H9 (cell line): ENCODE data around the gene MTMR3. TPM values are rescaled to one million over a fixed set of nuclear protein-coding genes. Genes with fewer than 3 reads are reported as not detected.

Experiments
- DNase-seq: peaks from one replicate; pipeline ENCODE4 v3.0.0-alpha.2; 2017
- H2AFZ ChIP-seq: one replicate; pipeline ENCODE4 v1.6.1; 2013; ENCODE audit warnings: mild to moderate bottlenecking, low read length, control low read depth, moderate library complexity
- H2AK5ac ChIP-seq: 2 replicates; pipeline ENCODE4 v1.6.1; 2013; ENCODE audit warnings: low read length, control low read depth, mixed read lengths; ENCODE audit not compliant: insufficient read length
- H2BK120ac ChIP-seq: one replicate; pipeline ENCODE4 v1.6.1; 2013; ENCODE audit warnings: low read depth, mild to moderate bottlenecking, low read length, control low read depth, inconsistent platforms; ENCODE audit not compliant: poor library complexity, severe bottlenecking
- H2BK12ac ChIP-seq: 2 replicates; pipeline ENCODE4 v1.6.1; 2013; ENCODE audit warnings: low read length, control low read depth, mixed read lengths, low read depth; ENCODE audit not compliant: insufficient read length
- H2BK15ac ChIP-seq: 2 replicates; pipeline ENCODE4 v1.6.1; 2013; ENCODE audit warnings: low read depth, low read length, control low read depth
- H2BK20ac ChIP-seq: one replicate; pipeline ENCODE4 v1.6.1; 2013; ENCODE audit warnings: low read depth, mild to moderate bottlenecking, low read length, control low read depth, inconsistent platforms; ENCODE audit not compliant: poor library complexity, severe bottlenecking
- H2BK5ac ChIP-seq: 2 replicates; pipeline ENCODE4 v1.6.1; 2013; ENCODE audit warnings: low read length, control low read depth, mixed read lengths; ENCODE audit not compliant: insufficient read length
- H3K14ac ChIP-seq: 2 replicates; pipeline ENCODE4 v1.6.1; 2013; ENCODE audit warnings: low read length, control low read depth; ENCODE audit not compliant: insufficient read depth
- H3K18ac ChIP-seq: 2 replicates; pipeline ENCODE4 v1.6.1; 2013; ENCODE audit warnings: low read depth, mild to moderate bottlenecking, mixed read lengths, low read length, control low read depth; ENCODE audit not compliant: insufficient read length
- H3K23ac ChIP-seq: 2 replicates; pipeline ENCODE4 v1.6.1; 2013; ENCODE audit warnings: low read length, control low read depth, mixed read lengths, low read depth; ENCODE audit not compliant: insufficient read length
- H3K23me2 ChIP-seq: 2 replicates; pipeline ENCODE4 v1.6.1; 2013; ENCODE audit warnings: low read depth, mild to moderate bottlenecking, mixed read lengths, low read length, control low read depth; ENCODE audit not compliant: insufficient read length, poor library complexity, severe bottlenecking
- H3K27ac ChIP-seq: 2 replicates; pipeline ENCODE4 v1.5.1; 2013; ENCODE audit warnings: low read length, control low read depth, mixed read lengths, low read depth; ENCODE audit not compliant: insufficient read length
- H3K27me3 ChIP-seq: 2 replicates; pipeline ENCODE4 v1.6.1; 2013; ENCODE audit warnings: low read length, control low read depth, inconsistent platforms; ENCODE audit not compliant: insufficient read depth
- H3K4ac ChIP-seq: 2 replicates; pipeline ENCODE4 v1.6.1; 2013; ENCODE audit warnings: low read depth, mild to moderate bottlenecking, control low read depth, inconsistent platforms, low read length, moderate library complexity
- H3K4me1 ChIP-seq: 2 replicates; pipeline ENCODE4 v1.6.1; 2013; ENCODE audit warnings: low read length, control low read depth, inconsistent platforms; ENCODE audit not compliant: insufficient read depth
- H3K4me2 ChIP-seq: 2 replicates; pipeline ENCODE4 v1.6.1; 2013; ENCODE audit warnings: low read length, control low read depth, mixed read lengths; ENCODE audit not compliant: insufficient read length, insufficient read depth
- H3K56ac ChIP-seq: 2 replicates; pipeline ENCODE4 v1.6.1; 2013; ENCODE audit warnings: low read depth, mild to moderate bottlenecking, mixed read lengths, low read length, control low read depth; ENCODE audit not compliant: insufficient read length
- H3K79me1 ChIP-seq: 2 replicates; pipeline ENCODE4 v1.6.1; 2013; ENCODE audit warnings: low read depth, mild to moderate bottlenecking, moderate library complexity, low read length, control low read depth, inconsistent platforms; ENCODE audit not compliant: insufficient read depth, poor library complexity, severe bottlenecking
- H3K79me2 ChIP-seq: 2 replicates; pipeline ENCODE4 v1.6.1; 2013; ENCODE audit warnings: low read length, control low read depth, inconsistent platforms; ENCODE audit not compliant: insufficient read depth
- H3K9ac ChIP-seq: 2 replicates; pipeline ENCODE4 v1.6.1; 2013; ENCODE audit warnings: low read length, control low read depth, mixed read lengths; ENCODE audit not compliant: insufficient read length; ENCODE audit errors: extremely low read depth
- H3K9me3 ChIP-seq: one replicate; pipeline ENCODE4 v1.6.1; 2013; ENCODE audit warnings: low read depth, low read length, inconsistent platforms; ENCODE audit not compliant: control insufficient read depth
- H3T11ph ChIP-seq: one replicate; pipeline ENCODE4 v1.6.1; 2013; ENCODE audit warnings: mild to moderate bottlenecking, low read length, control low read depth, inconsistent platforms
- H4K20me1 ChIP-seq: one replicate; pipeline ENCODE4 v1.6.1; 2013; ENCODE audit not compliant: control insufficient read depth, insufficient read length, insufficient read depth
- H4K5ac ChIP-seq: 2 replicates; pipeline ENCODE4 v1.6.1; 2013; ENCODE audit warnings: low read depth, mild to moderate bottlenecking, mixed read lengths, low read length, control low read depth; ENCODE audit not compliant: insufficient read length
- H4K8ac ChIP-seq: replicated peaks from 2 replicates; pipeline ENCODE4 v1.6.1; 2013; ENCODE audit warnings: low read length, control low read depth, mixed read lengths, low read depth; ENCODE audit not compliant: insufficient read length
- H4K91ac ChIP-seq: 2 replicates; pipeline ENCODE4 v1.6.1; 2013; ENCODE audit warnings: low read depth, mild to moderate bottlenecking, moderate library complexity, mixed read lengths, low read length, control low read depth; ENCODE audit not compliant: insufficient read length
- H3K27ac Mint-ChIP-seq, 3 experiments: 2 replicates in 2 of 3; 3 replicates in 1 of 3; pipeline ENCODE4 v1.8.0; 2020 to 2021; ENCODE audit warnings: mixed read lengths in 3 of 3, mild to moderate bottlenecking in 1 of 3, moderate library complexity in 1 of 3
- H3K27me3 Mint-ChIP-seq: 2 replicates; pipeline ENCODE4 v1.8.0; 2021; ENCODE audit warnings: low read depth, mild to moderate bottlenecking, moderate library complexity, mixed read lengths
- H3K36me3 Mint-ChIP-seq, 3 experiments: 2 replicates in 2 of 3; 3 replicates in 1 of 3; pipeline ENCODE4 v1.8.0; 2020 to 2021; ENCODE audit warnings: low read depth in 3 of 3, mixed read lengths in 3 of 3; ENCODE audit not compliant: insufficient read depth in 1 of 3
- H3K4me1 Mint-ChIP-seq, 2 experiments: 2 replicates each; pipeline ENCODE4 v1.8.0; 2020; ENCODE audit warnings: mixed read lengths in 2 of 2
- H3K4me3 Mint-ChIP-seq, 2 experiments: 2 replicates in 1 of 2; 3 replicates in 1 of 2; pipeline ENCODE4 v1.8.0; 2020 to 2021; ENCODE audit warnings: mild to moderate bottlenecking in 2 of 2, mixed read lengths in 2 of 2, moderate library complexity in 1 of 2
- H3K9me3 Mint-ChIP-seq, 2 experiments: 2 replicates in 1 of 2; 3 replicates in 1 of 2; pipeline ENCODE4 v1.8.0; 2020; ENCODE audit warnings: mild to moderate bottlenecking in 2 of 2, mixed read lengths in 2 of 2, moderate library complexity in 1 of 2
- total RNA-seq: library from RNA; stranded (reverse); gene quantifications from 2 replicates; pipeline ENCODE4 v1.2.1, GENCODE V29; 2021
- TF ChIP-seq, protein P1 (sequence below): fragments of 200-600 bp; sonication (generic); conservative IDR thresholded peaks from 3 replicates; pipeline ENCODE4 v1.8.0; 2021; ENCODE audit warnings: antibody characterized with exemption, mild to moderate bottlenecking

Gene MTMR3
- total RNA-seq, 1 experiment from 2014 or later, result 19.8 TPM

DNA sequence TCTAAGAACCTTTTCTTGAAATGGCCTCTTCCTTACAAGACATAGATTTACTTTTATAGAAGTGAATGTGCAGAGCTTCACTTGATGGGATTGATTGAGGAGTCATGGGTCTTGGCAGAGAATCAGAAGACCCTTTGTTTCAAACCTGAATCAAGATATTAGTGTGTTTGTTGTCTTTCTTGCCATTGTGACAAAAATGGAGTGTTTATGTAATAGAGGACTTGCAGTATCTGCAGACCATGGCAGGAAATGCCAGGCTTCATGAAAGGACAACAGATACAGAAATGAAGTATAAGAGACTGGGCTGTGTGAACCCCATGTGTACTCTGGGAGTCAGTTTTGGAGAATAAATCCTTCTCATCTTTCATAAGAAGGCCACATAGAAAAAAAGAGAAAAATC lies 124.4 kb downstream of the MTMR3 start:
- H2AFZ ChIP-seq, result no peak overlapping the region
- no peaks in the 10 kb centered on the region for H3K9me3 Mint-ChIP-seq
- no peak overlapping the region for H3K14ac ChIP-seq
- no peak overlapping the region for H3K56ac ChIP-seq
- H3K4me2 ChIP-seq, result no peak overlapping the region
- no peak overlapping the region for H4K5ac ChIP-seq
- no peak overlapping the region for H2BK20ac ChIP-seq
- TF ChIP-seq, protein P1, sequence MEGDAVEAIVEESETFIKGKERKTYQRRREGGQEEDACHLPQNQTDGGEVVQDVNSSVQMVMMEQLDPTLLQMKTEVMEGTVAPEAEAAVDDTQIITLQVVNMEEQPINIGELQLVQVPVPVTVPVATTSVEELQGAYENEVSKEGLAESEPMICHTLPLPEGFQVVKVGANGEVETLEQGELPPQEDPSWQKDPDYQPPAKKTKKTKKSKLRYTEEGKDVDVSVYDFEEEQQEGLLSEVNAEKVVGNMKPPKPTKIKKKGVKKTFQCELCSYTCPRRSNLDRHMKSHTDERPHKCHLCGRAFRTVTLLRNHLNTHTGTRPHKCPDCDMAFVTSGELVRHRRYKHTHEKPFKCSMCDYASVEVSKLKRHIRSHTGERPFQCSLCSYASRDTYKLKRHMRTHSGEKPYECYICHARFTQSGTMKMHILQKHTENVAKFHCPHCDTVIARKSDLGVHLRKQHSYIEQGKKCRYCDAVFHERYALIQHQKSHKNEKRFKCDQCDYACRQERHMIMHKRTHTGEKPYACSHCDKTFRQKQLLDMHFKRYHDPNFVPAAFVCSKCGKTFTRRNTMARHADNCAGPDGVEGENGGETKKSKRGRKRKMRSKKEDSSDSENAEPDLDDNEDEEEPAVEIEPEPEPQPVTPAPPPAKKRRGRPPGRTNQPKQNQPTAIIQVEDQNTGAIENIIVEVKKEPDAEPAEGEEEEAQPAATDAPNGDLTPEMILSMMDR, result no peak
- H2BK12ac ChIP-seq, result no peak overlapping the region
- no peak for DNase-seq
- H4K8ac ChIP-seq, result no peak overlapping the region
- H3K27me3 Mint-ChIP-seq, result no peaks in the 10 kb centered on the region
- H3K4ac ChIP-seq, result no peak overlapping the region
- H2BK5ac ChIP-seq, result no peak overlapping the region
- no peak overlapping the region for H2BK120ac ChIP-seq
- H3K79me1 ChIP-seq, result no peaks in the 10 kb centered on the region
- no peaks in the 10 kb centered on the region for H3K23me2 ChIP-seq
- no peaks in the 10 kb centered on the region for H3K27me3 ChIP-seq
- H3K9me3 ChIP-seq, result no peaks in the 10 kb centered on the region
- no peak overlapping the region for H3T11ph ChIP-seq
- H3K36me3 Mint-ChIP-seq, result peaks cover 0 to 33% (median 21%) of the 10 kb centered on the region in 3 experiments; a peak in 6 of 7 replicates
- H3K79me2 ChIP-seq, result no peaks in the 10 kb centered on the region
- H3K4me3 Mint-ChIP-seq, result no peak overlapping the region
- H4K91ac ChIP-seq, result no peak overlapping the region
- 0 out of 7 replicates have a peak overlapping the region, but pooled peaks of 1 of the 3 experiments have one; percentile 69 for H3K27ac Mint-ChIP-seq
- H2BK15ac ChIP-seq, result no peak overlapping the region
- no peak overlapping the region for H3K23ac ChIP-seq
- peaks cover 25 to 34% of the 10 kb centered on the region in 2 experiments for H3K4me1 Mint-ChIP-seq
- no peak overlapping the region for H3K27ac ChIP-seq
- H3K9ac ChIP-seq, result no peak overlapping the region
- H4K20me1 ChIP-seq, result no peaks in the 10 kb centered on the region
- no peak overlapping the region for H2AK5ac ChIP-seq
- no peak overlapping the region for H3K18ac ChIP-seq
- no peaks in the 10 kb centered on the region; the same call in 1 of the 2 replicates for H3K4me1 ChIP-seq
